HAP-1 (cell line): ENCODE measurements around the gene HIBADH.
A peak's percentile ranks its signal among the peaks of the same experiment; 100 is the strongest.
"Not testable (repeated sequence)": the region's sequence is repeated elsewhere in the genome, so short reads cannot be mapped to it uniquely, and the experiment has no call there.

Source experiments
- DNase-seq, 2 experiments: peaks; one replicate each; pipeline ENCODE4 v3.0.0-alpha.2; 2016 to 2020; ENCODE audit warnings: low spot score in 2 of 2
- H3K27me3 ChIP-seq: fragments of 250-450 bp; sonication (Bioruptor Pico); 2 replicates; pipeline ENCODE4 v1.5.1; 2020; ENCODE audit warnings: low read depth, mild to moderate bottlenecking, moderate library complexity
- H3K36me3 ChIP-seq: fragments of 250-450 bp; sonication (Bioruptor Pico); replicated peaks from 2 replicates; pipeline ENCODE4 v1.5.1; 2020; ENCODE audit warnings: mild to moderate bottlenecking
- H3K4me1 ChIP-seq: fragments of 250-450 bp; sonication (Bioruptor Pico); 2 replicates; pipeline ENCODE4 v1.5.1; 2020; ENCODE audit warnings: mild to moderate bottlenecking
- H3K4me3 ChIP-seq: fragments of 250-450 bp; sonication (Bioruptor Pico); 2 replicates; pipeline ENCODE4 v1.5.1; 2020; ENCODE audit warnings: mild to moderate bottlenecking, moderate library complexity
- H3K9me3 ChIP-seq: fragments of 250-450 bp; sonication (Bioruptor Pico); 2 replicates; pipeline ENCODE4 v1.5.1; 2020; ENCODE audit warnings: mild to moderate bottlenecking, moderate library complexity
- in situ Hi-C: fragments of 300-500 bp; cut with MboI; formaldehyde crosslinking; loops from 3 replicates; pipeline ENCODE4 v1.14.3; 2020; ENCODE audit warnings: low sequenced_read_pairs, inconsistent platforms, mixed read lengths

HIBADH gene

DNA sequence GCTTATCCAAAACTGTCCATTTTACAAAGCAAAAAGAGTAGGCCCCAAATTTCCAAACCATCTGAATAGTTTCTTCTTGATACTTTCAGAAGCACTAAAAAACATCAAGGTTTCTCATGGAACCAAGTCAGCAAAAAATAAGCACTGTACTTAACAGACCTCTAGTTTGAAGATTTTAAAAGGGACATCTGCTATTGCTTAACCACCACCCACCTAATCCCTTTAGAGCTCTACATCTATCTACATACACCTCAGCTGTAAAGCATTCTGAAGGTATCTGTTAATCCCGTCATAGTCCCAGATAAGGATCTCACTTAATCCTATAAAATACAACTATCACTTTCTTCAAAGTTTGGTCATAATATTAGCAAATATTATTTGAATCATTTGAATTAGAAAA lies 72.3 kb downstream of the HIBADH start:
- H3K4me1 ChIP-seq, result peaks cover 24% of the 10 kb centered on the region
- peak in 1 of 2 experiments; percentile 47 for DNase-seq
- no peaks in the 10 kb centered on the region for H3K9me3 ChIP-seq
- no peaks in the 10 kb centered on the region for H3K36me3 ChIP-seq
- H3K4me3 ChIP-seq, result no peak overlapping the region
- H3K27me3 ChIP-seq, result no peaks in the 10 kb centered on the region
- in situ Hi-C loops, result loop anchor here (25.0 kb wide), 1 partner anchor 322 kb away; no protein-coding TSS in a partner anchor

DNA sequence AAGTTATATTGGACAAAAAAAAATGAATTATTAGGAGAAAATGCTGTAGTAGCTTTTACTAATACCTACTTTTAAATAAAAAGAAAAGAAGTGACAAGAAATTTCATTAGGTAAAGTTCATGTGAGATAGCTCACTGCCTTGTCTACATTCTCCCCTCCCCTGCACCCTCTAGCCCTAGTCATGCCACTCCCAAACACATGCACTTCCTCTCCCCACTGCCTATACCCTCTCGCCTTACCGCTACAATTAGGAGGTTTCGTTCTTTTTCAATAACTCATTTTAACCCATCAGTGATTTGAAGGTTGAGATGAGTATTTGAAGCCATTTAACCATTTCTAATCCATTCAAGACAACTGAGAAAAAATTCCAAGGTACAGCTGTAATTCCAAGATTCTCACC lies 75.3 kb downstream of the HIBADH start:
- DNase-seq, result no peak
- in situ Hi-C loops, result loop anchor here (10.0 to 25.0 kb wide), 2 partner anchors 325 to 383 kb away; partner anchors contain the start of gene HOXA13
- H3K27me3 ChIP-seq, result no peaks in the 10 kb centered on the region

DNA sequence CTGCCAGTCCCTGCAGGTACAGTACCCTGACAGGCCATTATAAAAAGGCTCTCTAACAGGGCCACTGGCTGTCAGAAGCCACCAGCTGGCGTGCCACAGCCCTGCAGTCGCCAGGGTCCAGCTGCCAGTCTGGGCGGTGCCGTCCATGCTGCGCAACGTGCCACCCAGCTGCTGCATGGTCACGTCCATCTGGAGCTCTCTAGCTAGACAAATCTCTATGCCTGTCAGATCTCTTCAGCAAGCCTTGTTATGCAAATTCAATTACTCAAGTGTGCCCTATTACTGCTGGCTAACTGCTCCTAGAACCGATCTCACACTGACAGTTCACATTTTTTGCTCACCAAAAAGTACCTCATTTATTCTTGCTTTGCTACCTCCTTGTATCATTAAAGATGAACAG lies 75.9 kb downstream of the HIBADH start:
- H3K9me3 ChIP-seq, result no peaks in the 10 kb centered on the region
- H3K36me3 ChIP-seq, result no peaks in the 10 kb centered on the region
- H3K27me3 ChIP-seq, result no peaks in the 10 kb centered on the region
- in situ Hi-C loops, result loop anchor here (10.0 to 25.0 kb wide), 2 partner anchors 325 to 382 kb away; partner anchors contain the start of gene HOXA13
- no peak overlapping the region for H3K4me3 ChIP-seq
- peak; percentile 52 to 79 for DNase-seq
- H3K4me1 ChIP-seq, result peaks cover 32% of the 10 kb centered on the region

More for the DNA sequence above, 75.3 kb downstream of the HIBADH start:
- H3K4me1 ChIP-seq, result peaks cover 30% of the 10 kb centered on the region
- H3K4me3 ChIP-seq, result no peak overlapping the region
- no peaks in the 10 kb centered on the region for H3K9me3 ChIP-seq
- H3K36me3 ChIP-seq, result no peaks in the 10 kb centered on the region

DNA sequence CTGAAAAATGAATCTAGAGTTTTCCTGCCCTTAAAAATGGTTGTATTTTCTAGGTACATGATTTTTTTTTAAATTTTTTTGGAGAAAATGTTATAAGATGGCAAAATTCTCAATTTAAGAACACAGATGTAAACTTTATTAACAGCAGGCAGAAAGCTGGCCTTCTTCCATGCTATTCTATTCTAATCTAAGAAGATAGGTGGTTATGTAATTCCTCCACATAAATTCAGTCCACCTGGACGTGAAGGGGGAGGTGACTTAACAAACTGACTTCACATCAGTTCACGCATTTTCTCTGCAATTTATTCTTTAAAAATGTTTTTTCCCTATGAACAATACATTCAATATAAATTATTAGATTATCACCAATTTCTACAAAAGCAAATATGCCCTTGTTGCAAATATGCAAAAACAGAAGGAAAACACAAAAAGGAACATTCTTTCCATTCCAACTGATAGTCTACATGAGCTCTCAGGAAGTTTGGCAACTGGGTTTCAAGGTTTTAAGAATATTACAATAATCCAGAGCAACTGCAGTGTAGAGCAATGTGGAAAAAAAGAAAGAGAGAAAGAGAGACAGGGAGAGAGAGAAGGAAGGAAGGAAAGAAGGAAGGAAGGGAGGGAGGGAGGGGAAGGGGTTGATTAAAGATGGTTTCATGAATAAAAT lies 76.8 kb downstream of the HIBADH start:
- DNase-seq, result no peak
- Histone ChIP-seq H3K4me3 (no peak overlapping the region), H3K36me3 (no peaks in the 10 kb centered on the region), H3K4me1 (peaks cover 31% of the 10 kb centered on the region), H3K27me3 (no peaks in the 10 kb centered on the region), H3K9me3 (no peaks in the 10 kb centered on the region)
- in situ Hi-C loops, result loop anchor here (10.0 to 25.0 kb wide), 2 partner anchors 326 to 381 kb away; partner anchors contain the start of gene HOXA13

DNA sequence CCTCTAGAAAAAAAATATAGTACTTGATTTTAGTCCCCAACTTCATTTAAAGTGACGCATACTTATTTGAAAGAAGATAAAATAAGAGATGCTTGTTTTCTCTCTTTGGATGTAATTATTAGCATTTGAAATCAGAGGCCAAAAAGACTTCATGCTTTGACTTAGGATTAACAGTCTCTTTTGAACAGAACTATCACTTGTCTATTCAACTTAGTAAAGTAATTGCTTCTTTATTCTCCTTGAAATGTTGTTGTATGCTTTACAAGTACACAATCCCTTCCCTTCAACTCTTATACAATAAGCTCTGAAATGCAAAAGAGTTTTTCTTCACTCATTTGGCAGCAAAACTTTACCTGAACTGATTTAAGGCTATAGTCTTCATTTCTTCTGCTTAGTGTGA lies 80.8 kb downstream of the HIBADH start:
- no peaks in the 10 kb centered on the region for H3K9me3 ChIP-seq
- H3K36me3 ChIP-seq, result no peaks in the 10 kb centered on the region
- DNase-seq, result peak in 1 of 2 experiments; percentile 90
- H3K27me3 ChIP-seq, result no peaks in the 10 kb centered on the region
- no peak overlapping the region for H3K4me3 ChIP-seq
- in situ Hi-C loops, result loop anchor here (10.0 to 25.0 kb wide), 2 partner anchors 330 to 377 kb away; partner anchors contain the start of gene HOXA13
- peaks cover 18% of the 10 kb centered on the region for H3K4me1 ChIP-seq

DNA sequence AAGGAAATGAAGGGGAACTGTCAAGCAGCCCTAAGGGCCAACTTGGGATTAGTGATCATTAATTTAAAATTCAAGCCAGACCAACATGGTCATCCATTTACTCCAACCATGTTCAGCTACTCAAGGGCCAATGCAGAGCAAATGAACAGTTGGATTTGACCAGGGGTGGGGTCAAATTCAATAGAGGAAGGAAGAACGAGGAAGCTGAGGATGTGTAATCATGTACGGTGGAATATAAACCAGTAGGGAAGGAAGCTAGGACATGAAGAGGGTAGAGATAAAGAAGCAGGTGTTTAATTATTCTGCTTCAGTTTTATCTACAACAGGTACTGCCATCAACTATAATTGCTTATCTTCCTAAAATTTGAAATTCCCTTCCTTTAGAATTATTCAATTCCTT lies 81.6 kb downstream of the HIBADH start:
- Histone ChIP-seq H3K4me3 (no peak overlapping the region), H3K4me1 (peaks cover 14% of the 10 kb centered on the region), H3K36me3 (no peaks in the 10 kb centered on the region), H3K9me3 (no peaks in the 10 kb centered on the region), H3K27me3 (no peaks in the 10 kb centered on the region)
- no peak for DNase-seq
- in situ Hi-C loops, result loop anchor here (10.0 to 25.0 kb wide), 2 partner anchors 331 to 376 kb away; partner anchors contain the start of gene HOXA13

DNA sequence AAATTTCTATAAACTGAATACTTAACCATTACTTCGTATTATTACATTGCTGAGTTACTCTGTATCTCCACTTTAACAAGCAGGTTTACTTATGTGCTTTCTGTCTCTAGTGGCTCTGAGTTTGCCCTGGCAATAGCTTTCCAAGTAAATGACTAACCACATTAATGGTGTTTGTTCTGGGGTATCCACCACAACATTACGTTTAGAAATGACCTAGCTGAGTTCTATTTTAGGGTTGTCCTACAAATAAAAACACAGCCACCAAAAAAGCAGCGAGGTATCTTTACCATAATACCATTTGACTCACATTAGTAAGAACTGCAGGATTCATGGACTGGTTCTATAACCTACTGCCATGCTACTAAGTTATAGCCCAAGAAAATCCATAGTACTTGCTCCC lies 83.1 kb downstream of the HIBADH start:
- no peak for DNase-seq
- in situ Hi-C loops, result loop anchor here (25.0 kb wide), 1 partner anchor 333 kb away; no protein-coding TSS in a partner anchor
- peaks cover 14% of the 10 kb centered on the region for H3K4me1 ChIP-seq
- H3K27me3 ChIP-seq, result no peaks in the 10 kb centered on the region
- no peaks in the 10 kb centered on the region for H3K9me3 ChIP-seq
- H3K4me3 ChIP-seq, result no peak overlapping the region
- no peaks in the 10 kb centered on the region for H3K36me3 ChIP-seq

DNA sequence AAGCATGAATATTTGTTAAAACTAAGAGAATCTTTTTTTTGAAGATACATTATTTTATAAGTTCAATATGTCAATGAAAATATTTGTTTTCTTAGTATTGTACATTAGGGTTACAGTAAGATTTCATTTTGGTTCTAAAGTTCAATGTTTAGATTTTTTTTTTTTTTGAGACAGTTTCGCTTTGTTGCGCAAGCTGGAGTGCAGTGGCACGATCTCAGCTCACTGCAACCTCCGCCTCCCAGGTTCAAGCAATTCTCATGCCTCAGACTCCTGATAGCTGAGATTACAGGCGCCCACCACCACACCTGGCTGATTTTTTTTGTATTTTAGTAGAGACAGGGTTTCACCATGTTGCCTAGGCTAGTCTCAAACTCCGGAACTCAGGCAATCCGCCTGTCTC lies 84.5 kb downstream of the HIBADH start:
- not testable (repeated sequence) for DNase-seq, H3K36me3 ChIP-seq, H3K27me3 ChIP-seq, H3K9me3 ChIP-seq, H3K4me3 ChIP-seq
- in situ Hi-C loops, result loop anchor here (25.0 kb wide), 1 partner anchor 334 kb away; no protein-coding TSS in a partner anchor
- peaks cover 14% of the 10 kb centered on the region for H3K4me1 ChIP-seq

DNA sequence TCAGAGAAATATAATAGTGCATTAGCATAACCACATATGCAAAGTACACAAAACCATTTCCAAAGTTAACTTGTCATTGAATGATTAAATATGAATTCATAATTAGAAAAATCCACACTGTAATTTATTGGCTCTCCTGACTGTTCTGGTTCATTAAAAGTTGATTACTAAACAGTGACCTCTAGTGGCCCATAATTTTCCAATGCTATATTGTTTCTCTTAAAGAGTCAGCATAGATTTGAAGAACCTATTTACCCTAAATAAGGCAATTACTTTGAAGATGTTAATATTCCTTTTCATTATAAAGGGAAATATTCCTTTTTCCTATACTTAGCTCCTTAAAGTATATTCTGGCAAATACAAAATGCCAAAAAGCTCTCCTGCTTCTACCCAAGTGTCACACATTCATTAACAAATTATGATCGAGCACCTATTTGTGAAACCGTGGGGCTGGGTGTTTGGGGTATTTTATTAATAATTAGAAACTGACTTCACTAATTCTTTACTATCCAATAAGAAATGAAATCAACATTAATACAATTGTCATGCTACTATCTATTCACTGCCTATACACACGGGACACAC lies 86.2 kb downstream of the HIBADH start:
- DNase-seq, result peak in 1 of 2 experiments; percentile 61
- H3K27me3 ChIP-seq, result no peaks in the 10 kb centered on the region
- H3K36me3 ChIP-seq, result no peaks in the 10 kb centered on the region
- H3K4me1 ChIP-seq, result peaks cover under 1% of the 10 kb centered on the region; the same call in 1 of the 2 replicates
- in situ Hi-C loops, result loop anchor here (25.0 kb wide), 1 partner anchor 336 kb away; no protein-coding TSS in a partner anchor
- H3K4me3 ChIP-seq, result no peak overlapping the region
- no peaks in the 10 kb centered on the region for H3K9me3 ChIP-seq

DNA sequence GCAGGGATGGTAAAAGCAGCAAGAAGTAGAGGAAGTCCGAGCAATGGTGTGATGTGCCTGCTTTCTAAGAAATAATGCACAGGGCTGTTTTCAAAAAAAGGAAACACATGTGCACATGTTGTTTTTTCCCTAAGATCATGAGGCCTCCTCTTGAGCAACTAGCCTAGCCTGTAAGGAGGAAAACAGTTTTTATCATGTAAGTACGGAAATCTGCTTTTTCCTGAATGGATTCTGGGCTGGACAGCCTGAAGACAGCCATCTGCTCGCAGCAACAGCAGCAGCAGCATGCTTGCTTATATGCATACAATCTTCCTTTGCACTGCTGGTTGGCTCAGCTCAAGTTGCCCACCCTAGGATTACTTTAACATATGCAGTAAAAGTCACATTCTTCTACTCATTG lies 87.1 kb downstream of the HIBADH start:
- no peaks in the 10 kb centered on the region for H3K36me3 ChIP-seq
- in situ Hi-C loops, result loop anchor here (25.0 kb wide), 1 partner anchor 337 kb away; no protein-coding TSS in a partner anchor
- H3K4me3 ChIP-seq, result no peak overlapping the region
- DNase-seq, result no peak
- no peaks in the 10 kb centered on the region for H3K4me1 ChIP-seq
- no peaks in the 10 kb centered on the region for H3K27me3 ChIP-seq
- no peaks in the 10 kb centered on the region for H3K9me3 ChIP-seq

DNA sequence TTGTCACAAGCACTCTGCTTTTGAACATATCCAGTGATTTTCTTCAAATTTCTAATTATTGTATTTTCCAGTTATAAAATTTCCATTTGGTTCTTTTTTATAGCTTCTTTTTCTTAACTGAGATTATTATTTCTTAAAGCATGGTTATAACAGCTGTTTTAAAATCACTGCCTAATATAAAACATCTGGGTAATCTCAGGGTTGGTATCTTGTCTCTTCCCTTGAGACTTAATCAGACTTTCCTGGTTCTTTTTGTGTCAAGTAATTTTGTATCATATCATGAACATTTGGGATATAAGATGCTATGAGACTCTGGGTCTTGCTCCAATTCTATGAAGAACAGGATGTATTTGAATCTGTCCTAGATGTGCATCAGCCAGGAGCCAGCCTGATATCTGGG lies 93.6 kb downstream of the HIBADH start:
- Histone ChIP-seq H3K27me3 (no peaks in the 10 kb centered on the region), H3K4me1 (no peaks in the 10 kb centered on the region), H3K9me3 (0 out of 2 replicates have a peak, but pooled peaks cover 2% of the 10 kb centered on the region), H3K36me3 (no peaks in the 10 kb centered on the region), H3K4me3 (no peak overlapping the region)
- in situ Hi-C loops, result no loop called here
- no peak for DNase-seq

DNA sequence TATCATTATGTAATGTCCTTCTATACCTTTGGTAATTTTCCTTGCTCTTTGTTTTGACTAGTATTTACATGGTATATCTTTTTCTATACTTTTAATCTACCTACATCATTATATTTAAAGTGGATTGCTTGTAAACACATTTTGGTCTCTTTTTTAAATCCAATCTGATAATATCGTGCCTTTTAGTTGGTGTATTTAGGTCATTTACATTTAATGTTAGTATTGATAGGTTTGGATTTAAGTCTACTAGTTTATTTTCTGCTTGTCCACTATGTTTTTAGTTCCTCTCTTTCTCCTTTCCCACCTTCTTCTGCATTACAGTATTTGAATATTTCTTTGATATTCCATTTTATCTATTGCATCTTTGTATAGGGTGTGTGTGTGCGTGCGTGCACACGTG lies 95.4 kb downstream of the HIBADH start:
- no peaks in the 10 kb centered on the region for H3K27me3 ChIP-seq
- DNase-seq, result no peak
- H3K4me1 ChIP-seq, result no peaks in the 10 kb centered on the region
- no peak overlapping the region for H3K4me3 ChIP-seq
- in situ Hi-C loops, result no loop called here
- H3K36me3 ChIP-seq, result no peaks in the 10 kb centered on the region
- 0 out of 2 replicates have a peak, but pooled peaks cover 2% of the 10 kb centered on the region for H3K9me3 ChIP-seq

DNA sequence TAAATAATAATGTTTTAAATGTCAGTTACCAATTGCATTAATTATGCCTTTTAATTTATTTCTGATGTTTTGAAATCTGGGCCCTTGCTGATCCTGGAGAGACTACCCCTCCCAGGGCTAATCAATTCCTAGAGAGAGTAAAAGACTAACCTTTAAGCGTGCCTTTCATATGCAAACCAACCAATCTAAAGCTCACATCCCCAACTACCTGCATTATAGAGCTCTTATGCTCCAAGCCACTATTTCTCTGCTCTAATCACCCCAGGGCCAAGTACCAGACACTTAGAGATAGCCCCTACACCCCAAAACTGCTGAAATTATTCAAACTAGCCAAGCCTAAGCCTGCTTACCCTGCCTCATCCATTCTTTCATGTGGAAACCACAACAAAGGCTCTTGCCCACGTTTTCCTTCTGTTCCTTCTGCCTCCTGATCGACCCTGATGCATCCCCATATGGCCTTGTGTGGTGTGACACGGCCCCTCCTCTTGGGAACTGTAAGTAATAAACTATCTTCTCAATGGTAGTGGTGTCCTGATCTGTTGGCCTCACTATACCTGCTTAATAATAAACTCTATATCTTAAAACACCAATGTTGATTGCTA lies 97.7 kb downstream of the HIBADH start:
- in situ Hi-C loops, result no loop called here
- no peak for DNase-seq
- H3K9me3 ChIP-seq, result 0 out of 2 replicates have a peak, but pooled peaks cover 2% of the 10 kb centered on the region

More for the DNA sequence above, 97.7 kb downstream of the HIBADH start:
- H3K36me3 ChIP-seq, result no peaks in the 10 kb centered on the region
- no peaks in the 10 kb centered on the region for H3K4me1 ChIP-seq
- H3K4me3 ChIP-seq, result no peak overlapping the region
- H3K27me3 ChIP-seq, result no peaks in the 10 kb centered on the region
